Liver (tissue), 9 donors: ENCODE data around the gene RHOV. TPM values are rescaled to one million over a fixed set of nuclear protein-coding genes. Genes with fewer than 3 reads are reported as not detected.

Experiments used
- DNase-seq: peaks from one replicate; pipeline ENCODE4 v3.0.0-alpha.2; 2017; ENCODE audit warnings: low spot score
- H3K27ac ChIP-seq, 2 donors: one replicate each; pipeline ENCODE4 v1.7.0; 2013; ENCODE audit warnings: inconsistent platforms in 2 of 2, low read length in 2 of 2, control low read depth in 1 of 2, low read depth in 1 of 2, mild to moderate bottlenecking in 1 of 2
- H3K27me3 ChIP-seq, 4 donors: one replicate each; pipeline versions ENCODE4 v1.6.1 to v1.7.0; 2013; ENCODE audit warnings: low read length in 3 of 4, inconsistent platforms in 1 of 4, mild to moderate bottlenecking in 1 of 4, moderate library complexity in 1 of 4; ENCODE audit not compliant: control insufficient read depth in 4 of 4, insufficient read depth in 4 of 4
- H3K36me3 ChIP-seq, 4 donors: one replicate each; pipeline versions ENCODE4 v1.6.1 to v1.7.0; 2013; ENCODE audit warnings: low read length in 3 of 4, mild to moderate bottlenecking in 3 of 4, low read depth in 1 of 4, moderate library complexity in 1 of 4; ENCODE audit not compliant: control insufficient read depth in 4 of 4, insufficient read depth in 3 of 4
- H3K4me1 ChIP-seq, 4 donors: one replicate each; pipeline versions ENCODE4 v1.6.1 to v1.7.0; 2013; ENCODE audit warnings: low read length in 3 of 4, mild to moderate bottlenecking in 3 of 4, moderate library complexity in 1 of 4; ENCODE audit not compliant: control insufficient read depth in 4 of 4, insufficient read depth in 4 of 4
- H3K4me3 ChIP-seq, 3 donors: one replicate each; pipeline versions ENCODE4 v1.6.1 to v1.7.0; 2013; ENCODE audit warnings: low read length in 3 of 3, control low read depth in 1 of 3, low read depth in 1 of 3, mild to moderate bottlenecking in 1 of 3
- H3K9ac ChIP-seq, 2 donors: one replicate each; pipeline ENCODE4 v1.7.0; 2013; ENCODE audit warnings: low read length in 2 of 2, mild to moderate bottlenecking in 2 of 2, moderate library complexity in 2 of 2, control low read depth in 1 of 2, low read depth in 1 of 2
- H3K9me3 ChIP-seq, 4 donors: one replicate each; pipeline versions ENCODE4 v1.6.1 to v1.7.0; 2013; ENCODE audit warnings: low read length in 3 of 4; ENCODE audit not compliant: control insufficient read depth in 4 of 4
- ATF3 ChIP-seq: IDR thresholded peaks from 2 replicates; pipeline ENCODE4 v1.6.1; 2016; ENCODE audit warnings: antibody characterized with exemption
- EGR1 ChIP-seq, 2 donors: IDR thresholded peaks; 2 replicates each; pipeline ENCODE4 v1.6.1; 2016 to 2018; ENCODE audit warnings: antibody characterized with exemption in 2 of 2, low read depth in 2 of 2
- FOXA1 ChIP-seq: IDR thresholded peaks from 2 replicates; pipeline ENCODE4 v1.6.1; 2016; ENCODE audit warnings: antibody characterized with exemption
- FOXA2 ChIP-seq: IDR thresholded peaks from 2 replicates; pipeline ENCODE4 v1.6.1; 2016; ENCODE audit warnings: antibody characterized with exemption
- GABPA ChIP-seq, 2 donors: IDR thresholded peaks in 1 of 2; conservative IDR thresholded peaks in 1 of 2; 2 replicates each; pipeline ENCODE4 v1.6.1; 2016; ENCODE audit warnings: antibody characterized with exemption in 2 of 2, mild to moderate bottlenecking in 1 of 2, moderate library complexity in 1 of 2
- HNF4A ChIP-seq, 2 donors: conservative IDR thresholded peaks; 2 replicates each; pipeline ENCODE4 v1.6.1; 2016; ENCODE audit warnings: antibody characterized with exemption in 2 of 2, mild to moderate bottlenecking in 2 of 2
- HNF4G ChIP-seq: IDR thresholded peaks from 2 replicates; pipeline ENCODE4 v1.6.1; 2016; ENCODE audit warnings: antibody characterized with exemption
- JUND ChIP-seq, 2 donors: IDR thresholded peaks; 2 replicates each; pipeline ENCODE4 v1.6.1; 2016; ENCODE audit warnings: antibody characterized with exemption in 2 of 2
- NR2F2 ChIP-seq: IDR thresholded peaks from 2 replicates; pipeline ENCODE4 v1.6.1; 2016; ENCODE audit warnings: antibody characterized with exemption
- RAD21 ChIP-seq, 2 donors: IDR thresholded peaks; 2 replicates each; pipeline ENCODE4 v1.6.1; 2016; ENCODE audit warnings: antibody characterized with exemption in 2 of 2, mild to moderate bottlenecking in 2 of 2
- RXRA ChIP-seq, 2 donors: IDR thresholded peaks; 2 replicates each; pipeline ENCODE4 v1.6.1; 2017 to 2018; ENCODE audit warnings: antibody characterized with exemption in 2 of 2, mild to moderate bottlenecking in 1 of 2
- SP1 ChIP-seq: IDR thresholded peaks from 2 replicates; pipeline ENCODE4 v1.6.1; 2018; ENCODE audit warnings: antibody characterized with exemption, mild to moderate bottlenecking
- TAF1 ChIP-seq: conservative IDR thresholded peaks from 2 replicates; pipeline ENCODE4 v1.6.1; 2016; ENCODE audit warnings: antibody characterized with exemption, mild to moderate bottlenecking
- YY1 ChIP-seq: IDR thresholded peaks from 2 replicates; pipeline ENCODE4 v1.6.1; 2016; ENCODE audit warnings: antibody characterized with exemption, mild to moderate bottlenecking
- WGBS: extraction: QIAGEN DNeasy Blood & Tissue Kit; methylation state at CpG from one replicate; pipeline ENCODE4 v1.1.7; 2013; 5-methylcytosine and 5-hydroxymethylcytosine counted together
- polyA plus RNA-seq, 2 donors: library from polyadenylated mRNA; stranded (reverse) in 1 of 2; unstranded in 1 of 2; fragments of 200-250 nt in 1 of 2; fragments of >200 nt in 1 of 2; fragmentation: Nextera tagmentation in 1 of 2; extraction: Ambion mirVana in 1 of 2; gene quantifications; one replicate each; pipeline versions ENCODE4 v1.2.1 to v1.2.3, GENCODE V29; 2013 to 2015
- total RNA-seq, 2 donors: library from RNA; depleted of rRNA; stranded (reverse); fragments of >200 nt; gene quantifications; one replicate each; pipeline ENCODE4 v1.2.3, GENCODE V29; 2014
- TF ChIP-seq, protein P1 (sequence below): IDR thresholded peaks from 2 replicates; pipeline ENCODE4 v1.6.1; 2016; ENCODE audit warnings: antibody characterized with exemption
- TF ChIP-seq, protein P2 (sequence below): IDR thresholded peaks from 2 replicates; pipeline ENCODE4 v1.6.1; 2016; ENCODE audit warnings: antibody characterized with exemption, mild to moderate bottlenecking
- TF ChIP-seq, protein P3 (sequence below): fragments of 150-350 bp; IDR thresholded peaks from 2 replicates; pipeline ENCODE4 v1.5.1; 2017; ENCODE audit warnings: improper control_type of control experiment, low read depth, low read length; ENCODE audit not compliant: missing input control
- donor health status: healthy.
- donor health status: healthy.
- donor health status: healthy.
- donor health status: healthy.
- donor health status: healthy.

Gene RHOV
- total and polyA plus RNA-seq, 4 donors: 0.05 TPM; not detected in 3

DNA sequence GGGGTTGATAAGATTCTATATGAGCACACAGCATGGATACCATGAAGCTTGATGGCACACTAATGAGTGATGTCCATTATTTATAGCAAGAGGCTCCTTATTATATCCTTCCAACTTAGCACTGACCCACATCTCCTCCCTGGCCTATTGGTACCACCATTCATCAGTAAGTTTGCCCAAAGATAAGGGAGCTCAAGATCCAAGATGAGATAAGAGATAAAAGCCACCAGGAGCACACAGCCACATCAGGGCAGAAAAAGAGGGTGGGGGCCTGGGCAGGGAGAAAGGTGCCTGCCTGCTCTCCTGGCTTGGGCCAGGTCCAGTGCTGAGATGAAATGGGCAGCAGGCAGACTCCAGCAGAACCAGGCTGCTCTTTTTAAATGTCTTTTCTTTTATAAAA is 41.1 kb downstream of the RHOV start:
- TF ChIP-seq, protein P1, sequence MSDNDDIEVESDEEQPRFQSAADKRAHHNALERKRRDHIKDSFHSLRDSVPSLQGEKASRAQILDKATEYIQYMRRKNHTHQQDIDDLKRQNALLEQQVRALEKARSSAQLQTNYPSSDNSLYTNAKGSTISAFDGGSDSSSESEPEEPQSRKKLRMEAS: no peak
- no peak for TF ChIP-seq TAF1
- TF ChIP-seq HNF4G: no peak
- no peak for TF ChIP-seq FOXA1
- no peak for TF ChIP-seq ATF3
- TF ChIP-seq, protein P2, sequence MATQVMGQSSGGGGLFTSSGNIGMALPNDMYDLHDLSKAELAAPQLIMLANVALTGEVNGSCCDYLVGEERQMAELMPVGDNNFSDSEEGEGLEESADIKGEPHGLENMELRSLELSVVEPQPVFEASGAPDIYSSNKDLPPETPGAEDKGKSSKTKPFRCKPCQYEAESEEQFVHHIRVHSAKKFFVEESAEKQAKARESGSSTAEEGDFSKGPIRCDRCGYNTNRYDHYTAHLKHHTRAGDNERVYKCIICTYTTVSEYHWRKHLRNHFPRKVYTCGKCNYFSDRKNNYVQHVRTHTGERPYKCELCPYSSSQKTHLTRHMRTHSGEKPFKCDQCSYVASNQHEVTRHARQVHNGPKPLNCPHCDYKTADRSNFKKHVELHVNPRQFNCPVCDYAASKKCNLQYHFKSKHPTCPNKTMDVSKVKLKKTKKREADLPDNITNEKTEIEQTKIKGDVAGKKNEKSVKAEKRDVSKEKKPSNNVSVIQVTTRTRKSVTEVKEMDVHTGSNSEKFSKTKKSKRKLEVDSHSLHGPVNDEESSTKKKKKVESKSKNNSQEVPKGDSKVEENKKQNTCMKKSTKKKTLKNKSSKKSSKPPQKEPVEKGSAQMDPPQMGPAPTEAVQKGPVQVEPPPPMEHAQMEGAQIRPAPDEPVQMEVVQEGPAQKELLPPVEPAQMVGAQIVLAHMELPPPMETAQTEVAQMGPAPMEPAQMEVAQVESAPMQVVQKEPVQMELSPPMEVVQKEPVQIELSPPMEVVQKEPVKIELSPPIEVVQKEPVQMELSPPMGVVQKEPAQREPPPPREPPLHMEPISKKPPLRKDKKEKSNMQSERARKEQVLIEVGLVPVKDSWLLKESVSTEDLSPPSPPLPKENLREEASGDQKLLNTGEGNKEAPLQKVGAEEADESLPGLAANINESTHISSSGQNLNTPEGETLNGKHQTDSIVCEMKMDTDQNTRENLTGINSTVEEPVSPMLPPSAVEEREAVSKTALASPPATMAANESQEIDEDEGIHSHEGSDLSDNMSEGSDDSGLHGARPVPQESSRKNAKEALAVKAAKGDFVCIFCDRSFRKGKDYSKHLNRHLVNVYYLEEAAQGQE: no peak
- TF ChIP-seq YY1: no peak
- no peaks in the 10 kb centered on the region for H3K9me3 ChIP-seq
- no peak overlapping the region for H3K27ac ChIP-seq
- DNase-seq: no peak
- no peaks in the 10 kb centered on the region for H3K4me1 ChIP-seq
- no peaks in the 10 kb centered on the region for H3K27me3 ChIP-seq
- no peaks in the 10 kb centered on the region for H3K36me3 ChIP-seq
- no peak overlapping the region for H3K4me3 ChIP-seq
- no peak overlapping the region for H3K9ac ChIP-seq

- Histone ChIP-seq H3K9me3 (no peaks in the 10 kb centered on the region), H3K27ac (no peak overlapping the region), H3K4me1 (no peaks in the 10 kb centered on the region), H3K9ac (no peak overlapping the region), H3K36me3 (no peaks in the 10 kb centered on the region), H3K27me3 (no peaks in the 10 kb centered on the region), H3K4me3 (no peak overlapping the region)
- WGBS: 80% methylated on average over 1 of the region's 1 CpG
- TF ChIP-seq, protein P2: no peak
- TF ChIP-seq EGR1 (IDR thresholded peaks at IDR 0.05; ENCODE audit: low read depth in 2 of 2) (no peak), SP1 (no peak), YY1 (no peak), NR2F2 (no peak), ATF3 (no peak), FOXA1 (no peak), HNF4A (conservative IDR thresholded peaks at IDR 0.05) (no peak), HNF4G (no peak), FOXA2 (no peak), JUND (IDR thresholded peaks at IDR 0.05) (no peak), TAF1 (no peak), RAD21 (IDR thresholded peaks at IDR 0.05) (no peak), RXRA (IDR thresholded peaks at IDR 0.05) (no peak), GABPA (IDR thresholded peaks at IDR 0.05 in 1 of 2, conservative IDR thresholded peaks at IDR 0.05 in 1 of 2) (no peak)
- TF ChIP-seq, protein P1: no peak
- TF ChIP-seq, protein P3, sequence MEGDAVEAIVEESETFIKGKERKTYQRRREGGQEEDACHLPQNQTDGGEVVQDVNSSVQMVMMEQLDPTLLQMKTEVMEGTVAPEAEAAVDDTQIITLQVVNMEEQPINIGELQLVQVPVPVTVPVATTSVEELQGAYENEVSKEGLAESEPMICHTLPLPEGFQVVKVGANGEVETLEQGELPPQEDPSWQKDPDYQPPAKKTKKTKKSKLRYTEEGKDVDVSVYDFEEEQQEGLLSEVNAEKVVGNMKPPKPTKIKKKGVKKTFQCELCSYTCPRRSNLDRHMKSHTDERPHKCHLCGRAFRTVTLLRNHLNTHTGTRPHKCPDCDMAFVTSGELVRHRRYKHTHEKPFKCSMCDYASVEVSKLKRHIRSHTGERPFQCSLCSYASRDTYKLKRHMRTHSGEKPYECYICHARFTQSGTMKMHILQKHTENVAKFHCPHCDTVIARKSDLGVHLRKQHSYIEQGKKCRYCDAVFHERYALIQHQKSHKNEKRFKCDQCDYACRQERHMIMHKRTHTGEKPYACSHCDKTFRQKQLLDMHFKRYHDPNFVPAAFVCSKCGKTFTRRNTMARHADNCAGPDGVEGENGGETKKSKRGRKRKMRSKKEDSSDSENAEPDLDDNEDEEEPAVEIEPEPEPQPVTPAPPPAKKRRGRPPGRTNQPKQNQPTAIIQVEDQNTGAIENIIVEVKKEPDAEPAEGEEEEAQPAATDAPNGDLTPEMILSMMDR: no peak
- DNase-seq: no peak
These were observed 42.2 kb downstream of the RHOV start for GRCh38 chr15:40831861-40832260.
